Jurkat, Clone E6-1 (cell line): ENCODE results near the gene SLC25A45.

Source experiments
- DNase-seq: peaks from one replicate; pipeline ENCODE4 v3.0.0-alpha.2; 2011; ENCODE audit warnings: low read depth, low spot score
- H3K4me3 ChIP-seq: 2 replicates; pipeline ENCODE4 v1.5.1; 2011; ENCODE audit warnings: mild to moderate bottlenecking, low read length, control low read depth, moderate library complexity

Gene SLC25A45

DNA sequence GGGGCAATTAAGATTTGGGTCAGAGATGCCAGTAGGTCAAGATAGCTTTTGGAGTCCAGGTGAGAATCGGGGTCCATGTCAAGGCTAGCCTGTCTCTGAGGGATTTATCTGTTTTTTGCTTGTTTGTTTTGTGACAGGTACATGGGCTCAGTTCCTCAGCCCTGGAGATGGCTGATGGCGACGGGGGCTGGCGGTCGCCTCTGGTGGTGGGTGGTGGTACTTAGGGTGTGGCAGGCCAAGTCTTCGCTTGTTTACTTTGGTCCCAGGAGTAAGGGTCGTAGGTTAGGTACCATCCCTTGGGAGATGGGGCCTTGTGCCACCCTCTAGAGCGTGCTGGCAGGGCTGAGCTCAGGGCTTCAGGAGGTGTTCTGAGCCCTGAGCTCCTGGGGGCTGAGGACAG lies 4.7 kb downstream of the SLC25A45 start:
- H3K4me3 ChIP-seq, result no peak overlapping the region
- no peak for DNase-seq

DNA sequence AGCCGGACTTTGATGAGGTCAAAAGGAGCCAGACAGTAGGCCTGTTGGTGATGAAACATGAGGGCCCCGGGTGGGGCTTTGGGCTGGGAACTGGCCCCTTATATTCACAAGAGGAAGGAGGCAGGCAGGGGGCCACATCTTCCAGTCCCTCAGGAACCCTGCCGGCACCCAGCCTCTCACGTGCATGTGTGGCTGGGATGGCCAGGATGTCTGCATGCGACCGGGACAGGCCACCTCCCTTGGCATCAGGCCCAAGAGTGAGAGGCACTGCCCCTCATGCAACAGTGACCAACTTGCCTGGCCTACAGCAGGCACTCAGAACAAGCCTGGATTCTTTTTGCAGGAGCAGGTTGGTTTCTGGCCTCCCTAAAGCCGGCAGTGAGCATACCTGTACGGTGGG lies 5.4 kb downstream of the SLC25A45 start:
- DNase-seq, result no peak
- H3K4me3 ChIP-seq, result no peak overlapping the region

DNA sequence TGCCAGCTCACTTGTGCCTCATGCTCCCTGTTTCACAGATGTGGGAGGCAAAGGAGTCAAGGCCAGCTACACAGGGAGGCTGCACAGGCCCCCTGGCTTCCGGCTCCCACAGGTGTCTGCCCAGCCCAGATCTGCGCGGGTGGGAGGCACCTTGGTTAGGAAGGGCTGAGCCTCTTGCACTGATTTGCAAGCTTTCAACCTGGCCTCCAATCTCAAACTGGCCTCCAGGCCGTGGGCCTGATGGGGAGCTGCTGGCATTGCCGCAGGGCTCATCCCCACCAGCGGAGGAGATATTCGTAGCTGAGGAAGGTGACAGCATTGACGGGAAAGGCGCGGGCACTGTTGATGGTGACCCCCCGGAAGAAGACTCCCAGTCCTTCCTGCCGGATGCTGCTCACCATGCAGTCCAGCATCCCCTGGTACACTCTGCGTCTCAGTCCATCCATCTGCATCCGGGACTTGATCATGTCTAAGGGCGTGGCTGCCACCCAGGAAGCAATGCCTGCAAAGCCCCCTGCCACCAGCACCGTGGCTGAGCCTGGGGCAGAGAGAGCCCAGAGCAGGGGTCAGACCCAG lies 6.2 kb downstream of the SLC25A45 start:
- no peak overlapping the region for H3K4me3 ChIP-seq
- no peak for DNase-seq

DNA sequence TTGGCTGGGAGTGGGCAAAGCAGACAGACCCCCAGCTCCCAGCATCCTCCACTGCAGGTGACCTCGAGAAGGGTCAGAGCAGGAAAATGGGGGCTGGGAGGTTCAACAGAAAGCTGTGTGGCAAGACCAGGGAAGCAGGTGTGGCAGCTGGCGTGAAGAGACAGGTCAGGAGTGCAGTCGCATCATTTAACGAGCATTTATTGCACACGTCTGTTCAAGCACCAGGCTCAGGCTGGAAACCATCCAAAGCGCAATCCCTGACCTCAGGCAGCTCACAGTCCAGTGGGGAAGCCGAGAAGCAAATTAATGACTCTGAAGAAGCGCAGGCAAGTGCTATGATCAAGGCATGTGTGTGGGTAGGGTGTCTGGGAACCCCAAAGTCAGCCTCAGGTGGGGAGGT lies 7.4 kb downstream of the SLC25A45 start:
- DNase-seq, result no peak
- no peak overlapping the region for H3K4me3 ChIP-seq

DNA sequence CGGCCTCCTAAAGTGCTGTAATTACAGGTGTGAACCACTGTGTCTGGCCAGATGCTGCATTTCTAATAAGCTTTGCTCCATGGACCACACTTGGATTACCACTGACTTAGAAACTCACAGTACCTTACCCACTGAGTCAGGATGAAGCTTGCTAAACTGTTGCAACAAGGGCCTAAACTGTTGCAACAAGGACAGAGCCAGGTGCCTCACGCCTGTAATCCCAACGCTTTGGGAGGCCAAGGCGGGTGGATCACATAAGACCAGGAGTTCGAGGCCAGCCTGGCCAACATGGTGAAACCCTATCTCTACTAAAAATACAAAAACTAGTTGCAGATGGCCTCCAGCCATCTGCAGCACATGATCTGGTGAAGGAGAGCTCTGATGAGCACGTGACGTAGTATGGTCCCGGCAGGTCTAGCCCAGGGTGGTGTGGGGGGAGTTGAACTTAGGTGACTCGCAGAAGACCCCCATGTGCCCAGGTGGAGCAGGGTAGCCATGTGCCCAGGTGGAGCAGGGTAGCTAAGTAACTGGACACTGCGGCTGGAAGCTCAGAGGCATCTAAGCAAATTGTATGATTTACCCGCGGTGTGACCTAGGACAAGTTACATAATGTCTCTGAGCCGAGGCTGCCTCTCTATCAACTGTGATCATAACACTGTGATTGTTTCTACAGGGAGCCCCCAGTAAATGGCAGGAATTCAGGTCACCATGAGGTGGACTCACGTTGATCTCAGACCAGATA lies 8.4 kb downstream of the SLC25A45 start:
- H3K4me3 ChIP-seq, result no peak overlapping the region
- DNase-seq, result no peak

DNA sequence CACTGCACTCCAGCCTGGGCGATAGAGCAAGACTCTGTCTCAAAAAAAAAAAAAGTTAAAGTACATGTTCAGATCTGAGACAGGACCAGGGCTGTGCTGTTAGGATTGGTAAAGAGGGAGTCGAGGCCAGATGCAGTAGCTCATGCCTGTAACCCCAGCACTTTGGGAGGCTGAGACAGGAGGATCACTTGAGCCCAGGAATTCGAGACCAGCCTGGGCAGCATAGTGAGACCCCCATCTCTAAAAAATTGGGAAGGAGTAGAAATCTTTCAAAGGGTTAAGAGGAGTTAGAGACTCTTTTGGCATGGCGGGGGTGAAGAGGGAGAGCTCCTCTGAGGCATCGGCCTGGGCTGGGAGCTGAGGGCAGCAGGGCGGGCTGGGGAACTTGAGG lies 11.8 kb downstream of the SLC25A45 start:
- no peak for DNase-seq
- H3K4me3 ChIP-seq, result no peak overlapping the region

DNA sequence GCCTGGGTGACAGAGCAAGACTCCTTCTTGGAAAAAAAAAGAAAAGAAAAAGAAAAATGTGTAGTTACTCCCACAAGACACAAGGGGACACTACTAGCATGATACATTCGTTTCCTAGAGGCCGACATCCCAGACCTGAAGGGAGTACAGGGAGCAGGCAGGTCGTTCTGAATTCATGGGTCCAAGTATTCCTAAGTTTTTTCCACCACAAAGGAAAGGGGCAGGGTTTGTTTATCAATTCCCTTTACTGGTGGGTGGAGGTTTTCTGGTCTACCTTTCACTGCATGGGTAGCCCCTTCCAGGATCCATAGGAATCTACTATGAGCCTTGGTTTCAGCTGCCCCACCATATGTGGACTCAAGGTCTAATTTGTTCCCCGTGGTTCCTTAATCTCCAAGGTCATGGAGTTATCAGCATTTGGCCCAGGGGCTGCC lies 16.1 kb downstream of the SLC25A45 start:
- peak; percentile 52 for DNase-seq
- no peak overlapping the region for H3K4me3 ChIP-seq

DNA sequence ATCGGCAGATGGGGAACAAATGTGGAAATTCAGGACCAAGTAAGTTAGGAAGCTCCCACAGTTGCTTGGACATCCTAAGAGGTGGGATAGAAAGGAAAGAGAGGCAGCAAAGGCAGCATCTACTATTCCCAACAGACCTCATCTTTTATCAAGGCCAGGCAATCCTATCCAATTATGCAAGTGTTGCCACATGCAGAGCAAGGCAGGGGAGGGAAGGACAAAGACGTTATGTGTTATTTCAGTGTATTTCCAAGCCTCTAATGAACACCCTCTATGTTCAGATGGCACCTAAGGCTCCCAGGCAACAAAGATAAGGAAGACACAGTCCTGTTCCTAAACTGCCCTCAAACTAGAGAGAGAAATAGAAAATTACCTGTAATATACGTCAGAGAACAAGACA lies 18.7 kb downstream of the SLC25A45 start:
- H3K4me3 ChIP-seq, result no peak overlapping the region
- DNase-seq, result no peak

DNA sequence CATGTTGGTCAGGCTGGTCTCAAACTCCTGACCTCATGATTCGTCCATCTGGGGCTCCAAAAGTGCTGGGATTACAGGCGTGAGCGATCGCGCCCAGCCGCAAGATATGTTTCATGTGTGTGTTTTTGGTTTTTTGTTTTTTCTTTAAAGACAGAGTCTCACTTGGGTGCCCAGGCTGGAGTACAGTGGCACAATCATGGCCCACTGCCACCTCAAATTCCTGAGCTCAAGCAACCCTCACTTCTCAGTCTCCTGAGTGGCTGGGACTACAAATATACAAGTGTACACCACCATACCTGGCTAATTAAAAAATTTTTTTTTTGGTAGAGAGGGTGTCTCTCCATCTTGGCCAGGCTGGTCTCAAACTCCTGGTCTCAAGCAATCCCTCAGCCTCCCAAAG lies 19.5 kb downstream of the SLC25A45 start:
- DNase-seq, result no peak
- H3K4me3 ChIP-seq, result no peak overlapping the region

DNA sequence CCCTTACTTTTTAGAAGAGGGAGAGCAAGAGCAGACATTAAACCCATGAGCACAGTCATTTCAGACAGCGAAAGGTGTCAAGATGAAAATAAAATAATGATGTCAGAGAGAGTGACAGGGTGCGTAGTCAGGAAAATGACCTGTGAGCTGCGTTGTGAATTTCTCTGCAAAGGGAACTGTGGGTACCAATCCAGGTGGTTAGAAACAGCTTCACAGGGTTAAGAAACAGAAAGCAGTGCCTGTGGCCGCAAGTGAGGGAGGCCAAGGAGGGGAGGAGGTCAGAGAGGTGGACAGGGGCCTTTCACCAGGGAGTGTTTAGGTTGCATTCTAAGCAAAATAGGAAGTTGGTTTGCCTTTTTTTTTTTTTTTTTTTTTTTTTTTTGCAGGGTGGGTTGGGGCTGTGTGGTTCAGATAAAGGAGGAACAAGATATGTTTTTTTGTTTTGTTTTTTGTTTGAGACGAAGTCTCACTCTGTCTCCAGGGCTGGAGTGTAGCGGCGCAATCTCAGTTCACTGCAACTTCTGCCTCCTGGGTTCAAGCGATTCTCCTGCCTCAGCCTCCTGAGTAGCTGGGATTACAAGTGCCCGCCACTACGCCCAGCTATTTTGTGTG lies 20.0 kb downstream of the SLC25A45 start:
- no peak for DNase-seq
- no peak overlapping the region for H3K4me3 ChIP-seq

DNA sequence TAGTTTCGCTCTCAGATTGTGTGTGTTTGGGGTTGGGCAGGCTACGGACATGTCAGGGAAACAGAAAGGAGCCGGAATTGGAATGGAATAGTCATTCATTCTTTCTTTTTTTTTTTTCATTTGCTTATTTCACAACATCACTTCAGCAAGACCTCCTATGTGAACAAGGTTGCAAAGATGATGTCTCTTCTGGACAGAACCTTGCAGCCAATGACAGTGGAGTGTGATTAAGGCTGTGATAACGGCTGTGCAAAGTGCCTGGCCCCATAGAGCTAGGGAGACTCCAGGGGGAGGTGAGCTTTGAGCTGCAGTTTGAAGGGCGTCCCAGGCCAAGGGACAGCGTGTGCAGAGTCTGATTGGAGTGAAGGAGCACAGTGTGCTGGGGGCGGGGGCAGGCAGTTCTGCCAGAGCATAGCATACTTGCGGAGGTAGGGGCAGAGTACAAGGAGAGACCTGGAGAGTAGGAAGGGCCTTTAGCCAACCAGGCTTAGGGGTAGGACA lies 24.5 kb downstream of the SLC25A45 start:
- no peak for DNase-seq
- no peak overlapping the region for H3K4me3 ChIP-seq

DNA sequence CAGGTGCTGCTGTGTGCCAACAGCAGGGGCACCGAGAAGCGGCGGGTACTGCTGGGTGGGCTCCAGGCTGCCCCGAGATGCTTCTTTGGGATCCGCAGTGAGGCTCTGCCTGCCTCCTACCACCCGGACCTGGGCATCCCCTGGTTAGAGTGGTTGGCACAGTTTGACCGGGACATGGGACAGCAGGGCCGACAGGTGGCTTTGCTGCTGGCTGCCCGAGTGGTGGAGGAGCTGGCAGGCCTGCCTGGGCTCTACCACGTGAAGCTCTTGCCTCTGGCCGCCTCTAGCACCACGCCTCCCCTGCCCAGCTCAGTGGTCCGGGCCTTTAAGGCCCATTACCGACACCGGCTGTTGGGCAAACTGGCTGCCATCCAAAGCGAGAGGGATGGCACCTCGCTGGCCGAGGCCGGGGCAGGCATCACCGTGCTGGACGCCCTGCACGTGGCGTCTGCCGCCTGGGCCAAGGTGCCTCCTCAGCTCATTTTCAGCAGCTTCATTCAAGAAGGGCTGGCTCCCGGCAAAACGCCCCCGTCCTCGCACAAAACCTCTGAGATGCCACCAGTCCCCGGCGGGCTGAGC lies 26.0 kb downstream of the SLC25A45 start:
- no peak overlapping the region for H3K4me3 ChIP-seq
- no peak for DNase-seq

DNA sequence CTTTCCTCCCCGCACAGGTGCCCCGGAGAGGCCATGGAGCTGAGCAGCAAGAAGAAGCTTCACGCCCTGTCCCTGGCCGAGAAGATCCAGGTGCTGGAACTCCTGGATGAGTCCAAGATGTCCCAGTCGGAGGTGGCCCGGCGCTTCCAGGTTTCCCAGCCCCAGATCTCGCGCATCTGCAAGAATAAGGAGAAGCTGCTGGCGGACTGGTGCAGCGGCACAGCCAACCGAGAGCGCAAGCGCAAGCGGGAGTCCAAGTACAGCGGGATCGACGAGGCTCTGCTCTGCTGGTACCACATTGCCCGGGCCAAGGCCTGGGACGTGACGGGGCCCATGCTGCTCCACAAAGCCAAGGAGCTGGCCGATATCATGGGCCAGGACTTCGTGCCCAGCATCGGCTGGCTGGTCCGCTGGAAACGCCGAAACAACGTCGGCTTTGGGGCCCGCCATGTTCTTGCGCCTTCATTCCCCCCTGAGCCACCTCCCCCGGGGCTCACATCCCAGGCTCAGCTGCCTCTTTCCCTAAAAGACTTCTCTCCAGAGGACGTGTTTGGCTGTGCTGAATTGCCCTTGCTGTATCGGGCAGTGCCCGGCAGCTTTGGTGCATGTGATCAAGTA lies 26.6 kb downstream of the SLC25A45 start:
- no peak for DNase-seq
- no peak overlapping the region for H3K4me3 ChIP-seq

DNA sequence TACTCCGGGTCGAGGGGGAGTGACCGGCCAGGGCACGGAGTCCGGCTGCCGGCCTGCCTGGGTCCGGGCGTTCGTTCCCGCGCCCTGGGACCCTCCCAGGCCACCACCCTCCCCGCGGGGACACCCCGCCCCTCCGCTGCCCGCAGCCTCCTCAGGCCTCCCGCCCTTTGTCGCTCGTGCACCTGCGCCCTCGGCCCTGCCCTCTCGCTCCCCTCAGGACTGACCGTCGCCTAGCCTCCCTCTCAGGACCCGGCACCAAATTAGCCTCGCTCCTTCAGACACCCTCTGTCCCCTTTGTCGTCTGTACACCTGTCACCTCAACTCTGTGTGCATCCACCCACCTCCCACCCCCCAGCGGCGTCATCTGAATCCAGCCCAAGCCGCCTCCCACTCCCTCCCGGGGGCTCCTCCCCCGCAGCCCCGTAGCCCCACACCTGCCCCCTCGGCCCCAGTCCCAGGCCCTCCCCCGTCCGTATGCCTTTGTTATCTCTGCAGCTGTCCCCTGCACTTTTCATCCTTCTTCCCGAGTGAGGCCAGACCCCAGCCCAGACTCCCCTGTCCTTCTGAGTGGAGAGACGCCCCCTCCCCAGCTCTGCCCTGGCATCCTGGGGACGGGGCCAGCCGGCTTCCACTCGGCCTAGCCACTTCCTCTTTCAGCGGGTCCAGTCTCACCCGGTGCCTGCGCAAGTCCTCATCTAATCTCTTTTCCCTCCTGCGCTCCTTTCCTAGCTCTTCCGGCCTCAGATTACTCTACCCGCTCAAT lies 27.3 kb downstream of the SLC25A45 start:
- peak overlapping the region; percentile 59 for H3K4me3 ChIP-seq

DNA sequence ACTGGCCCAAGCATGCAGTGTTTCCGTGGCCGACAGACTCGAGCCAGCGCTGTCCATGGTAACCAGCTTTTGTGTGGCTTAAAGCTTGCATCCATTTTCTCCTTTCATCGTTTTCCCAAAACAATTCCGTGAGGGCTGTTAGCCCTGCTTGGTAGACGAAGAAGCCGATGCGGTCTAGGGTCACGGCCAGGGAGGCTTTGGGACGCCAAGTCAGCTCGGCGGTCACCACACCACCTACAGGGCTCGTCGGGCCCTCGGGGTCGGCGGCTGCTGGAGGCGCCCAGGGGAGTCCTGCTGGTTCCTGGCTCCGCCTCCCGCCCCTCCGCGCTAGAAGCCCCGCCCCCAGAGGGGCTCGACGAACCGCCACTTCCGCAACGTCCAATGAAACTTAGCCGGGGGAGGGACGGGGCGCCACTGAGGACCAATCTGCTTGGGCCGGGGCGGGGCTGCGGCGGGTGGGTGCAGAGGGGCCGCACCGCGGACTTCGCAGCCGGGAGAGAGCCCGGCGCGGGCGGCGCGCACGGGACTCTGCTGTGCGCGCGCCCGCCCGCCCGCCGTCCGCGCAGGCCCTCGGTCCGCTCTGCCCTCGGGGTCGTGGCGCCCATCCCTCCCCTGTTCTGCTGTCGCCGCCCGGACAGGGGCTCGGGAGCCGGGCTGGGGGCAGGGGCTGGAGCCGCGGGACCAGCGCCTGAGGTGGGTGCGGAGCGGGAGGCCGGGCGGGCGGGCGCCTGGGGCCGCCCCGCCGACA lies 28.0 kb downstream of the SLC25A45 start, which contains the start of gene TIGD3:
Gene TIGD3 (plus strand): TSS at position 487 of the 748 bp plus-strand sequence. CDS start 1,058 bp downstream, outside the sequence.
- DNase-seq, result peak; percentile 90
- peak within 1 kb of the TSS; percentile 59 for H3K4me3 ChIP-seq

More for the DNA sequence above, 27.3 kb downstream of the SLC25A45 start:
- DNase-seq, result peak; percentile 35

DNA sequence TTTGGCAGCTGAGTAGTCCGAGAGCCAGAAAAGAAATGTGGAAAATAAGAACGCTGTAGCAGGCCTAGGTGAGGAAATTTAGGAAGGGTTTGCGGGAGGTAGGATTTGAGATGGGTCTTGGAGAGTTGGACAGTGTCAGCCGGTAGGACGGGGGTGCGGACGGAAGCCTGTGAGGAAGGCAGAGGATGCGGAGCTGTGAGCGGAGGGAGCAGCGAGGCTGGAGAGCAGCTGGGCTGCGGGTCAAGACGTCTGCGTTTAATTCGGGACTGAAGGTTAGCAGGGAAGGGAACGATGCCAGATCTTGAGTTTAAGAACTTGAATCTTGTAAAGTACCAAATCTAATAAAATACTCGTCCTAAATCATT lies 28.6 kb downstream of the SLC25A45 start:
- DNase-seq, result no peak
- H3K4me3 ChIP-seq, result peak overlapping the region; percentile 55

DNA sequence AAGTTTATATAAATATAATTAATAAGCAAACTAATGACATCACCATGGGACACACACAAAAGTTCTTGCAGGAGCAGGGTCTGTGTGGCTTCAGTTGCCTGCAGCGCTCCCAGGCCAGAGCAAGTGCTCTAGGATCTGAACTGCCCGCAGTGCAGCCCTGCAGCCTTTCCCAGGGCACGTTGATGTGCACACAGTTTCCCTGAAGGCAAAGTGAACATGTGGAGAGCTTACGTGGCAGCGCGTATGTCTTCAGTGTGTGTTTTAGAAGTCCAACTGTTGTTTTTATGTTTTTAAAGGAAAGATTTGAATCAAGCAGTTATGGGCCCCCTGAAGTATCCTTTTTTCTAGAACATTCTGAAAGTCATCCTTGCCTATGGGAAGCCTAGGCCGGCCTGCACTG lies 29.1 kb downstream of the SLC25A45 start:
- DNase-seq, result no peak
- no peak overlapping the region for H3K4me3 ChIP-seq

DNA sequence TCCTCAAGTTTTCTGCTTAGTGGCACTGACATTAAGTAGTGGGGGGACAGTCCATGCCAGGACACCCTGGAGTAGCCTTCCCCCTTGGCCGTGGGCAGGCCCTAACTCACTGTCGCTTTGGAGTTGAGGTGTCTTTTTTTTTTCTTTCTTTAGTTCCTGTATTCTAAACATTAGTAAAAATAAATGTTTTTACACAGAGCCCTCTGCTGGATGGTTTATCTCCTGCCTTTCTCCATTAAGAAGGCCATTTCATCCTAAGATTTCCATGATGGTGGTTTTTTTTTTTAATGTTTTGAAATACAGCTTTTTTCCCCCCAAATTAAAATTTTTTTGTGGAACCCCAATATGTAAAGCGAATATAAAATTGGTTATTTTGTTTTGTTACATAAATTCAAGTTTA lies 29.7 kb downstream of the SLC25A45 start:
- H3K4me3 ChIP-seq, result no peak overlapping the region
- no peak for DNase-seq
